Measurements from ENCODE around the gene TIMM29. TPM values are rescaled to one million over a fixed set of nuclear protein-coding genes. Genes with fewer than 3 reads are reported as not detected.

Gene TIMM29
- total and polyA plus RNA-seq, 2 experiments from 2014 or later, result 31.3 to 54.5 TPM

DNA sequence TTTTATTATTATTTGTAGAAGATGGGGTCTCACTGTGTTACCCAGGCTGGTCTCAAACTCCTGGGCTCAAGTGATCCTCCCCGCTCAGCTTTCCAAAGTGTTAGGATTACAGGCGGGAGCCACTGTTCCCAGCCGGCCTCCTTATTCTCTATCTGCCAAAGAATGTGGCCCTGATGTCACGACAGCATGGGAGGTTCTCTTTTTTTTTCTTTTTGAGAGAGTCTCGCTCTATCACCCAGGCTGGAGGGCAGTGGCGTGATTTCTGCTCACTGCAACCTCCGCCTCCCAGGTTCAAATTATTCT lies 33.7 kb upstream of the TIMM29 start:
- Histone ChIP-seq H3K27me3 (no peaks in the 10 kb centered on the region), H3K27ac (no peak overlapping the region), H3K36me3 (no peaks in the 10 kb centered on the region), H3K4me1 (ENCODE audit: low read depth) (peaks cover 15% of the 10 kb centered on the region), H3K9me3 (ENCODE audit: low read depth) (no peaks in the 10 kb centered on the region), H3K4me3 (no peak overlapping the region)
- DNase-seq (ENCODE audit: low read depth in 1 of 2, low spot score in 1 of 2), result no peak
- TF ChIP-seq, protein P1, sequence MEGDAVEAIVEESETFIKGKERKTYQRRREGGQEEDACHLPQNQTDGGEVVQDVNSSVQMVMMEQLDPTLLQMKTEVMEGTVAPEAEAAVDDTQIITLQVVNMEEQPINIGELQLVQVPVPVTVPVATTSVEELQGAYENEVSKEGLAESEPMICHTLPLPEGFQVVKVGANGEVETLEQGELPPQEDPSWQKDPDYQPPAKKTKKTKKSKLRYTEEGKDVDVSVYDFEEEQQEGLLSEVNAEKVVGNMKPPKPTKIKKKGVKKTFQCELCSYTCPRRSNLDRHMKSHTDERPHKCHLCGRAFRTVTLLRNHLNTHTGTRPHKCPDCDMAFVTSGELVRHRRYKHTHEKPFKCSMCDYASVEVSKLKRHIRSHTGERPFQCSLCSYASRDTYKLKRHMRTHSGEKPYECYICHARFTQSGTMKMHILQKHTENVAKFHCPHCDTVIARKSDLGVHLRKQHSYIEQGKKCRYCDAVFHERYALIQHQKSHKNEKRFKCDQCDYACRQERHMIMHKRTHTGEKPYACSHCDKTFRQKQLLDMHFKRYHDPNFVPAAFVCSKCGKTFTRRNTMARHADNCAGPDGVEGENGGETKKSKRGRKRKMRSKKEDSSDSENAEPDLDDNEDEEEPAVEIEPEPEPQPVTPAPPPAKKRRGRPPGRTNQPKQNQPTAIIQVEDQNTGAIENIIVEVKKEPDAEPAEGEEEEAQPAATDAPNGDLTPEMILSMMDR (IDR thresholded peaks at IDR 0.05; ENCODE audit: low read depth, low read length), result no peak

DNA sequence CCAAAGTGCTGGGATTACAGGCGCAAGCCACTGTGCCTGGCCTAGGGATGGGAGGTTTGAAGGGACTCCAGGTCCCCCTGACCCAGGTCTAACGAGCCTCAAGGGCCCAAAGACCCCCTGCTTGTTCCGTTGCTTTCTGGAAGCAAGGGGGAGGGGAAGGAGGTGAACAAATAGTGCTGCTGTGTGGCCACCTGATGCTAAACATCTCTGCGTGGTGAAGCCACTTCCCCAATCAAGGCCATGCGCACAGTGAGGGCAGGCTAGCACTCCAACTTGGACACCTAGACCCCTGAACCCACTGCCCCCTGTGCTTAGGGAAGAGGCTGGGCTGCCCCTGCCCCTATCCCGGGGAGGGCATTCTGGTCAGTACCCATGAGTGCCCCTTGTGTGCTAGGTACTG lies 33.2 kb upstream of the TIMM29 start:
- H3K27ac ChIP-seq, result peak overlapping the region; percentile 17
- H3K4me3 ChIP-seq, result no peak overlapping the region
- DNase-seq (ENCODE audit: low read depth in 1 of 2, low spot score in 1 of 2), result no peak
- H3K36me3 ChIP-seq, result no peaks in the 10 kb centered on the region
- TF ChIP-seq, protein P1 (IDR thresholded peaks at IDR 0.05; ENCODE audit: low read depth, low read length), result no peak
- H3K27me3 ChIP-seq, result no peaks in the 10 kb centered on the region
- H3K9me3 ChIP-seq (ENCODE audit: low read depth), result no peaks in the 10 kb centered on the region
- H3K4me1 ChIP-seq (ENCODE audit: low read depth), result peaks cover 15% of the 10 kb centered on the region

DNA sequence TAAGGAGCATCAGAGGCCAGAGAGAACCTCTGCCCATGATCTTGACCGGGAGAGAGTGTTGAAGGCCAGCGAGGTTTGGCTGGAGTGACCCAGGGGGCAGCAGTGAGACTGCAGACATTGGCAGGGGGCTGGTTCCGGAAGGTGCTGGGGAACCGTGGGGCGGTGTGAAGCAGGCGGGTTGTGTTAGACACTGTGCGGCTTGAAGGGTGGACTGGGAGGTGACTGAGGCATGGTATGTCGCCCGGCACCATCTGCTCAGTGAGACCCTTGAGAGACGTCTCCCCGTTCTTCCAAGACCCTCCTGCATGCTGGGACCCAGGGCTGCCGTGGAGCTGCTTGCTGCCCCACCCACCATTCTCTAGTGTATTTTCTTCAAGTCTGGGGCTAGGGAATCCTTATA lies 32.7 kb upstream of the TIMM29 start:
- TF ChIP-seq, protein P1 (IDR thresholded peaks at IDR 0.05; ENCODE audit: low read depth, low read length), result peak; percentile 26
- no peak for DNase-seq (ENCODE audit: low read depth in 1 of 2, low spot score in 1 of 2)
- Histone ChIP-seq H3K9me3 (ENCODE audit: low read depth) (no peaks in the 10 kb centered on the region), H3K4me1 (ENCODE audit: low read depth) (peaks cover 15% of the 10 kb centered on the region), H3K36me3 (no peaks in the 10 kb centered on the region), H3K27me3 (no peaks in the 10 kb centered on the region), H3K4me3 (no peak overlapping the region), H3K27ac (no peak overlapping the region)

DNA sequence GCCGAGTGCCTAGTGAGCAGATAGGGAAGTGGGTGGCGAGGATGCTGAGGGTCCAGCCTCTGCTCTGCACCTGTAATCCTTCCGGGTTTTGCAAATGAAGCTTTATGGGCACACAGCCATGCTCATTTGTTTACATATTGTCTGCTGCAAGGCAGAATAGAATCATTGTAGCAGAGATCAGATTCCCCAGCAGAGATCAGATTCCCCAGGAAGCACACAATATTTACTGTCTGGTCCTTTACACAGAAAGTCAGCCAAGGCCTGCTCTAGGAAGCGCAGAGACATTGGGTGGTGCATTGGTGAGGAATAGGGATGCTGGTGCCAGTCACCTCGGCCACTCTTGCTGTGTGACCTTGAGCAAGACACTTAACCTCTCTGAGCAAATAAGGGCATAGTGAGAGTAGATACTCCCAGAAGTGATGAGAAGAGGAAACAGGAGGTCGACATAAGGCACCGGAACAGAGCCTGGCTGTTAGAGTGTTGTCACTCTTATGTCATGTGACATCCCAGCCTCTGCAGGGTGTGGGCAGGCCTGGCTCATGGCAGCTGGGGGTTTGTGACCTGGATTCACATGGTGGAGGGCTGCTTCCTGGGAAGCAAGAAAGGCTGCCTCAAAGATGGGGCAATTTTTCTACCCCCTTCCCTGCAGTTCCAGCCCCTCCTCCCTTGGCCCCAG lies 31.6 kb upstream of the TIMM29 start:
- TF ChIP-seq, protein P1 (IDR thresholded peaks at IDR 0.05; ENCODE audit: low read depth, low read length), result no peak
- Histone ChIP-seq H3K27me3 (no peaks in the 10 kb centered on the region), H3K4me3 (no peak overlapping the region), H3K27ac (peak overlapping the region; percentile 31), H3K4me1 (ENCODE audit: low read depth) (peaks cover 5% of the 10 kb centered on the region), H3K36me3 (no peaks in the 10 kb centered on the region), H3K9me3 (ENCODE audit: low read depth) (no peaks in the 10 kb centered on the region)
- DNase-seq (ENCODE audit: low read depth in 1 of 2, low spot score in 1 of 2), result no peak

DNA sequence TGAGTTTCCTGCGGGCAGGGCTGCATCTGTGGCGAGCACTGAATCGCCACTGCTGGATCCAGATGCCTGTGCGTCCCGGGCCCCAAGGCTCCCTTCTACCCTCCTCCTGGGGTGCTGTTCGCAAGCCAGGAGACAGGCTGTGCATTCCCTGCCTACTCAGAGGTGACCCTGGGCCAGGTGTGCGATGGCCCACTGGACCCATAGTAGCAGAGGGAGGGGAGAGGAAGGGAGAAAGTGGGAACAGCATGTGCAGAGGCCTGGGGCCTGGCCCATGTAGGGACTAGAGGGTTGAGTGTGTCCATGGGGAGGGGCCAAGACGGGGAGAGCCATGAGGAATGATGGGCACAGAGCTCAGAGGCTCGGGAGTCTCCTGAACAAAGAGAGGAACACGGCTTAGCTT lies 30.0 kb upstream of the TIMM29 start:
- no peak overlapping the region for H3K4me3 ChIP-seq
- no peak overlapping the region for H3K27ac ChIP-seq
- no peaks in the 10 kb centered on the region for H3K9me3 ChIP-seq (ENCODE audit: low read depth)
- no peaks in the 10 kb centered on the region for H3K27me3 ChIP-seq
- DNase-seq (ENCODE audit: low read depth in 1 of 2, low spot score in 1 of 2), result no peak
- TF ChIP-seq, protein P1 (IDR thresholded peaks at IDR 0.05; ENCODE audit: low read depth, low read length), result no peak
- H3K4me1 ChIP-seq (ENCODE audit: low read depth), result peaks cover 5% of the 10 kb centered on the region
- H3K36me3 ChIP-seq, result no peaks in the 10 kb centered on the region

Data from cardiac muscle cell (in vitro differentiated cells and primary cell).